Measurements from ENCODE around the gene PRSS50. TPM values are rescaled to one million over a fixed set of nuclear protein-coding genes. Genes with fewer than 3 reads are reported as not detected.

PRSS50 gene
- total RNA-seq, 2 experiments from 2014 or later = not detected

GRCh38 chr3:46737329-46737731 is 19.7 kb upstream of the PRSS50 start:
- Mint-ChIP-seq H3K27ac (no peak overlapping the region), H3K27me3 (peaks cover 9% of the 10 kb centered on the region), H3K4me3 (no peak overlapping the region), H3K9me3 (no peaks in the 10 kb centered on the region), H3K36me3 (no peaks in the 10 kb centered on the region), H3K4me1 (no peaks in the 10 kb centered on the region)
- POLR2A ChIA-PET = no interaction called here
- DNase-seq = no peak
- ATAC-seq (ENCODE audit: low read depth) = no peak

- no peak for DNase-seq
- H3K4me3 Mint-ChIP-seq = no peak overlapping the region
- no peaks in the 10 kb centered on the region for H3K4me1 Mint-ChIP-seq
- H3K36me3 Mint-ChIP-seq = no peaks in the 10 kb centered on the region
- H3K9me3 Mint-ChIP-seq = no peaks in the 10 kb centered on the region
- ATAC-seq (ENCODE audit: low read depth) = no peak
- POLR2A ChIA-PET = no interaction called here
- peaks cover 9% of the 10 kb centered on the region for H3K27me3 Mint-ChIP-seq
- H3K27ac Mint-ChIP-seq = no peak overlapping the region
Observed at GRCh38 chr3:46736006-46736872, 18.6 kb upstream of the PRSS50 start.

- H3K27ac Mint-ChIP-seq = no peak overlapping the region
- no peaks in the 10 kb centered on the region for H3K36me3 Mint-ChIP-seq
- no peak overlapping the region for H3K4me3 Mint-ChIP-seq
- H3K9me3 Mint-ChIP-seq = no peaks in the 10 kb centered on the region
- DNase-seq = no peak
- no peaks in the 10 kb centered on the region for H3K4me1 Mint-ChIP-seq
- no peak for ATAC-seq (ENCODE audit: low read depth)
- POLR2A ChIA-PET = no interaction called here
- H3K27me3 Mint-ChIP-seq = peaks cover 9% of the 10 kb centered on the region
Observed at GRCh38 chr3:46734773-46735172, 17.1 kb upstream of the PRSS50 start.

GRCh38 chr3:46733026-46733800 is 15.5 kb upstream of the PRSS50 start:
- no peak for ATAC-seq (ENCODE audit: low read depth)
- Mint-ChIP-seq H3K9me3 (no peaks in the 10 kb centered on the region), H3K36me3 (no peaks in the 10 kb centered on the region), H3K4me3 (no peak overlapping the region), H3K4me1 (no peaks in the 10 kb centered on the region), H3K27me3 (peaks cover 16% of the 10 kb centered on the region), H3K27ac (no peak overlapping the region)
- DNase-seq = no peak
- POLR2A ChIA-PET = no interaction called here

GRCh38 chr3:46731795-46732194 is 14.1 kb upstream of the PRSS50 start:
- ATAC-seq (ENCODE audit: low read depth) = no peak
- no peaks in the 10 kb centered on the region for H3K36me3 Mint-ChIP-seq
- peaks cover 14% of the 10 kb centered on the region for H3K27me3 Mint-ChIP-seq
- no peaks in the 10 kb centered on the region for H3K9me3 Mint-ChIP-seq
- DNase-seq = no peak
- H3K4me3 Mint-ChIP-seq = no peak overlapping the region
- H3K4me1 Mint-ChIP-seq = no peaks in the 10 kb centered on the region
- no peak overlapping the region for H3K27ac Mint-ChIP-seq
- POLR2A ChIA-PET = no interaction called here

GRCh38 chr3:46730819-46731218 is 13.2 kb upstream of the PRSS50 start:
- POLR2A ChIA-PET = no interaction called here
- DNase-seq (no peak), ATAC-seq (ENCODE audit: low read depth) (no peak)
- no peak overlapping the region for H3K27ac Mint-ChIP-seq
- H3K4me3 Mint-ChIP-seq = no peak overlapping the region
- peaks cover 15% of the 10 kb centered on the region for H3K27me3 Mint-ChIP-seq
- H3K9me3 Mint-ChIP-seq = no peaks in the 10 kb centered on the region
- H3K4me1 Mint-ChIP-seq = no peaks in the 10 kb centered on the region
- H3K36me3 Mint-ChIP-seq = no peaks in the 10 kb centered on the region

- POLR2A ChIA-PET = no interaction called here
- no peak for ATAC-seq (ENCODE audit: low read depth)
- Mint-ChIP-seq H3K4me1 (no peaks in the 10 kb centered on the region), H3K4me3 (no peak overlapping the region), H3K9me3 (no peaks in the 10 kb centered on the region), H3K36me3 (no peaks in the 10 kb centered on the region), H3K27me3 (peaks cover 24% of the 10 kb centered on the region), H3K27ac (no peak overlapping the region)
- DNase-seq = no peak
Observed at GRCh38 chr3:46729038-46729437, 11.4 kb upstream of the PRSS50 start.

GRCh38 chr3:46725621-46726314 is 8.1 kb upstream of the PRSS50 start:
- no peaks in the 10 kb centered on the region for H3K4me1 Mint-ChIP-seq
- H3K27ac Mint-ChIP-seq = no peak overlapping the region
- H3K4me3 Mint-ChIP-seq = no peak overlapping the region
- H3K9me3 Mint-ChIP-seq = no peaks in the 10 kb centered on the region
- H3K27me3 Mint-ChIP-seq = peaks cover 29% of the 10 kb centered on the region
- POLR2A ChIA-PET = interaction anchor here (0.6 kb wide), 1 partner anchor 1763 kb away, joined by 6 read pairs; no protein-coding TSS in a partner anchor
- H3K36me3 Mint-ChIP-seq = no peaks in the 10 kb centered on the region
- no peak for DNase-seq
- no peak for ATAC-seq (ENCODE audit: low read depth)

- no peak overlapping the region for H3K27ac Mint-ChIP-seq
- ATAC-seq (ENCODE audit: low read depth) = no peak
Observed at GRCh38 chr3:46724424-46724823, 6.8 kb upstream of the PRSS50 start.

GRCh38 chr3:46722443-46722842 is 4.8 kb upstream of the PRSS50 start:
- ATAC-seq (ENCODE audit: low read depth) = no peak
- DNase-seq = no peak
- Mint-ChIP-seq H3K4me1 (no peaks in the 10 kb centered on the region), H3K36me3 (no peaks in the 10 kb centered on the region), H3K9me3 (no peaks in the 10 kb centered on the region), H3K27ac (no peak overlapping the region), H3K27me3 (peaks cover 29% of the 10 kb centered on the region), H3K4me3 (no peak overlapping the region)
- POLR2A ChIA-PET = no interaction called here

More at GRCh38 chr3:46724424-46724823, 6.8 kb upstream of the PRSS50 start:
- no peak overlapping the region for H3K4me3 Mint-ChIP-seq
- H3K9me3 Mint-ChIP-seq = no peaks in the 10 kb centered on the region
- POLR2A ChIA-PET = no interaction called here
- H3K36me3 Mint-ChIP-seq = no peaks in the 10 kb centered on the region
- no peaks in the 10 kb centered on the region for H3K4me1 Mint-ChIP-seq
- DNase-seq = no peak
- peaks cover 31% of the 10 kb centered on the region for H3K27me3 Mint-ChIP-seq

GRCh38 chr3:46721009-46721408 is 3.3 kb upstream of the PRSS50 start:
- POLR2A ChIA-PET = no interaction called here
- Mint-ChIP-seq H3K27ac (no peak overlapping the region), H3K4me3 (no peak overlapping the region), H3K27me3 (peaks cover 27% of the 10 kb centered on the region), H3K36me3 (no peaks in the 10 kb centered on the region), H3K9me3 (no peaks in the 10 kb centered on the region), H3K4me1 (no peaks in the 10 kb centered on the region)
- DNase-seq = no peak
- ATAC-seq (ENCODE audit: low read depth) = no peak

- no peak overlapping the region for H3K4me3 Mint-ChIP-seq
- no peak for ATAC-seq (ENCODE audit: low read depth)
- H3K27me3 Mint-ChIP-seq = peaks cover 23% of the 10 kb centered on the region
- POLR2A ChIA-PET = no interaction called here
- no peaks in the 10 kb centered on the region for H3K9me3 Mint-ChIP-seq
- H3K27ac Mint-ChIP-seq = no peak overlapping the region
- no peaks in the 10 kb centered on the region for H3K36me3 Mint-ChIP-seq
- H3K4me1 Mint-ChIP-seq = no peaks in the 10 kb centered on the region
- DNase-seq = no peak
Observed at GRCh38 chr3:46719735-46720271, 2.1 kb upstream of the PRSS50 start.

- Mint-ChIP-seq H3K27ac (no peak overlapping the region), H3K36me3 (no peaks in the 10 kb centered on the region)
- POLR2A ChIA-PET = no interaction called here
Observed at GRCh38 chr3:46719044-46719565, 1.4 kb upstream of the PRSS50 start.

More at GRCh38 chr3:46719044-46719565, 1.4 kb upstream of the PRSS50 start:
- DNase-seq = no peak
- H3K4me1 Mint-ChIP-seq = no peaks in the 10 kb centered on the region
- H3K9me3 Mint-ChIP-seq = no peaks in the 10 kb centered on the region
- no peak for ATAC-seq (ENCODE audit: low read depth)
- peaks cover 21% of the 10 kb centered on the region for H3K27me3 Mint-ChIP-seq
- no peak overlapping the region for H3K4me3 Mint-ChIP-seq
